ENCODE data around the gene CHAC1.

Gene CHAC1

DNA sequence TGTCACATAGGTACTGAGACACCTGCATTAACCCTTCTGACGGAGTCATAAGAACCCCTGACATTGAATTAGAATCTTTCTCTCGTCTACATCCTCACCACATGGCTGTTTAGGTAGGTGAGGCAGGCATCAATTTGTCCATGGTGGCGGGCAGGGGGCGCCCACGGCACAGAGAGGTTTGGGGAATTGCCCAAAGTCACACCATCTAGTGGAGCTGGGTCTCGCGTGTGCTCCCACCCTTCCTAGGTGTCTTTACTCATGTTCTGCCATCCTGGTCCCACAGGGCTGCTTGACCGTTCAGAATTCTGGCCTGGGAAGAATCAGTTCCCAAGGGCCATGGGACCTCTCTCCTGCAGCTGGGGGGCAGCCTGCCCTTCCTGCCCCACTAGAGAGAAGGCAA, 38.8 kb upstream of the CHAC1 start:
- Histone ChIP-seq H3K9ac (ENCODE audit: low read depth, low read length) (no peak overlapping the region), H3K27me3 (ENCODE audit: control insufficient read depth, insufficient read depth, low read length) (peaks cover 3% of the 10 kb centered on the region), H3K9me3 (ENCODE audit: control insufficient read depth, insufficient read depth, low read length) (no peaks in the 10 kb centered on the region), H3K36me3 (ENCODE audit: control insufficient read depth, insufficient read depth, low read length) (no peaks in the 10 kb centered on the region), H3K4me1 (ENCODE audit: control insufficient read depth, insufficient read depth, low read length) (peaks cover 4% of the 10 kb centered on the region), H3K4me3 (ENCODE audit: low read depth, low read length) (no peak overlapping the region)

DNA sequence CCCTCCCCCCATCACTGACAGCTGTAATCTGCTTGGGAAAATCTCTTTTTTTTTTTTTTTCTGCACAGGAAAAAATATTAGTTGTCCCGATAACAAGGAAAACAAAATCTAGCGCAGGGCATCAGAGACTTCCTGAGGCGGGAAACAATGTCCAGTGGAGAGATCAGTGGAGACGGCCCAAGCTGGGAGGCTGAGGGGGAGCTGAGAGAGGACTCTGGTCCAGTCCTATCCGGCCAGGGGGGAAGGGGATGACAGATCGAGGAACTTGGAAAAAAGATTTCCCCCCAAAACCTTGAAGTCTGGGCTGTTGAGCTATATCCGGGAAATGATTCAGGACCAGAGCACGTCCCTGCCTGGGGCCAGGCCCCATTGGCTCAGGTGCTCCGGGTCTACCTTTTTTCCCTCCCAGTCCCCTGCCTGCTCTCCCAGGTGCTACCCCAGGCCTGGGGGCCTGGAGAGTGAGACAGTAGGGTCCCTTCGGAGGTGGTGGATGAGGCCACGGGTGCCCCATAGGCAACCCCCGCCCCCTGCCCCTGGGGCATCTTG, 38.1 kb upstream of the CHAC1 start:
- Histone ChIP-seq H3K4me1 (ENCODE audit: control insufficient read depth, insufficient read depth, low read length) (peaks cover 4% of the 10 kb centered on the region), H3K9ac (ENCODE audit: low read depth, low read length) (no peak overlapping the region), H3K4me3 (ENCODE audit: low read depth, low read length) (no peak overlapping the region)

DNA sequence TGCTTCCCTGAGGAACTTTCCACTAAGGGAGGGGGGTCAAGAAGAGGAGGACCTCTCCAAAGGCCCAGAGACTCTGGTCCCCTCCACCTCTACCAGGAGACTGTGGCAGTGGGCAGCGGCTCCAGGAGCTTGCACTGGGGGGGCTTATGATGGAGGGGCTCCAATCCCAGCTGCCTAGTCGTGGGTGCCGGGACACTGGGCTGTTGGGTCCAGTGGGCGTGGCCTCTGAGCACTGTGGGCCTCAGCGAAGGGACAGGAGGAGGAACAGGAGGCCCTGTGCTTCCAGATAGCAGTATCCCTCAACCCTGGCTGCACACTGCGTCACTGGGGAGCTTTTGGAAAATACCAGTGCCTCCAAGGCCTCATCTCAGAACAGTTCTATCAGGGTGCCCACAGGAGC, 37.6 kb upstream of the CHAC1 start:
- Histone ChIP-seq H3K4me3 (ENCODE audit: low read depth, low read length) (no peak overlapping the region), H3K4me1 (ENCODE audit: control insufficient read depth, insufficient read depth, low read length) (peaks cover under 1% of the 10 kb centered on the region), H3K27me3 (ENCODE audit: control insufficient read depth, insufficient read depth, low read length) (peaks cover 11% of the 10 kb centered on the region), H3K36me3 (ENCODE audit: control insufficient read depth, insufficient read depth, low read length) (no peaks in the 10 kb centered on the region), H3K9me3 (ENCODE audit: control insufficient read depth, insufficient read depth, low read length) (no peaks in the 10 kb centered on the region), H3K9ac (ENCODE audit: low read depth, low read length) (no peak overlapping the region)

More for the DNA sequence above, 38.1 kb upstream of the CHAC1 start:
- no peaks in the 10 kb centered on the region for H3K9me3 ChIP-seq (ENCODE audit: control insufficient read depth, insufficient read depth, low read length)
- H3K36me3 ChIP-seq (ENCODE audit: control insufficient read depth, insufficient read depth, low read length) = no peaks in the 10 kb centered on the region
- peaks cover 9% of the 10 kb centered on the region for H3K27me3 ChIP-seq (ENCODE audit: control insufficient read depth, insufficient read depth, low read length)

DNA sequence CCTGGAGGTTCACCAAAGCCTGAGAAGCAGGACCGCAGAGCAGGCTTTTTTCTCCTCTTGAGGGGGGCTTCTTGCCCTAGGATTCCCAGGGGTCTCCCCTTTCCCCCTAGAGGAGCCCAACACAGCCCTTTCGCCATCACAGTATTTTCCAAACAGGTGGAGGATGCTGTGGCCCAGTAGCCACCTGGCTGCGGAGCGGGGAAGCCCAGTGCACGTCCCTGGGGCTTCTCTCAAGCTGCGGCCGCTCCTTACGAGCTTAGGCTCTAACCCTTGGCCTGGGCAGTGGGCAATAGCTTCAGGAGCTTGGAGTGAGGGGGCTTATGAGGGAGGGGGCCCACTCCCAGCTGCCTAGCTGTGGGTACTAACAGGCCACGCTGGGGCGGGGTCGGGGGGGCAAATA, 35.7 kb upstream of the CHAC1 start:
- Histone ChIP-seq H3K27me3 (ENCODE audit: control insufficient read depth, insufficient read depth, low read length) (peaks cover 26% of the 10 kb centered on the region), H3K4me3 (ENCODE audit: low read depth, low read length) (no peak overlapping the region), H3K9me3 (ENCODE audit: control insufficient read depth, insufficient read depth, low read length) (no peaks in the 10 kb centered on the region), H3K4me1 (ENCODE audit: control insufficient read depth, insufficient read depth, low read length) (no peaks in the 10 kb centered on the region), H3K9ac (ENCODE audit: low read depth, low read length) (no peak overlapping the region), H3K36me3 (ENCODE audit: control insufficient read depth, insufficient read depth, low read length) (no peaks in the 10 kb centered on the region)

DNA sequence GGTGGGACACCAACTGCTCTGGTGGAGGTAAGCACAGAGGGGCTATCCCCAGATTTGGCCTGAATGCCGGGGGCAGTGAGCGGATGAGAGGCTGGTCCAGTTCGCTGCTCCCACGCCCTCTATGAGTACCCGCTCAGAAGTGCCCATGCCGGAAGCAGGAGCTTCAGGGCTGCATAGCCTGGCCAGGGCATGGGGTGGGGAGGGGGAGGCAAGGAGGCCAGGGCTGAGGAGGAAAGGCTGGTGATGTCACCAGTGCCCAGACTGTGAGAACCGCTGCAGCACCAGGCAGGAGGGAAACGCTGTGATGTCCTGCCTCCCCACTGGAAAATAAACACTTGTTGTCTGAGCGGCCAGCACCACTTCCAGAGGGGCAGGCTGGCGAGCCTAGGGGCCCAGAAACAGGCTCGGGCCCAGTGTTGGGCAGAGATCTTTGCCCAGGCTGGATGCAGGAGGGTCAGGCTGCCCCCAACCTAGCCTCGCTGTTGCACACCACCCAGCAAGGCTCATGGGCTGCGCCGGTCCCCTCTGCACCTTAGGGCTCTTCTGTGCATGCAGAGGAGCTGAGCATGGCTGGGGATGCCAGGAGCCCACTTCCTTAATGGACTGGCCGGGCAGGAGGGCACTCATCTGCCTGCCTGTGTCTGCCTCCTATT, 35.0 kb upstream of the CHAC1 start:
- Histone ChIP-seq H3K36me3 (ENCODE audit: control insufficient read depth, insufficient read depth, low read length) (no peaks in the 10 kb centered on the region), H3K4me3 (ENCODE audit: low read depth, low read length) (no peak overlapping the region), H3K9ac (ENCODE audit: low read depth, low read length) (no peak overlapping the region), H3K9me3 (ENCODE audit: control insufficient read depth, insufficient read depth, low read length) (no peaks in the 10 kb centered on the region), H3K4me1 (ENCODE audit: control insufficient read depth, insufficient read depth, low read length) (no peaks in the 10 kb centered on the region), H3K27me3 (ENCODE audit: control insufficient read depth, insufficient read depth, low read length) (peaks cover 32% of the 10 kb centered on the region)

DNA sequence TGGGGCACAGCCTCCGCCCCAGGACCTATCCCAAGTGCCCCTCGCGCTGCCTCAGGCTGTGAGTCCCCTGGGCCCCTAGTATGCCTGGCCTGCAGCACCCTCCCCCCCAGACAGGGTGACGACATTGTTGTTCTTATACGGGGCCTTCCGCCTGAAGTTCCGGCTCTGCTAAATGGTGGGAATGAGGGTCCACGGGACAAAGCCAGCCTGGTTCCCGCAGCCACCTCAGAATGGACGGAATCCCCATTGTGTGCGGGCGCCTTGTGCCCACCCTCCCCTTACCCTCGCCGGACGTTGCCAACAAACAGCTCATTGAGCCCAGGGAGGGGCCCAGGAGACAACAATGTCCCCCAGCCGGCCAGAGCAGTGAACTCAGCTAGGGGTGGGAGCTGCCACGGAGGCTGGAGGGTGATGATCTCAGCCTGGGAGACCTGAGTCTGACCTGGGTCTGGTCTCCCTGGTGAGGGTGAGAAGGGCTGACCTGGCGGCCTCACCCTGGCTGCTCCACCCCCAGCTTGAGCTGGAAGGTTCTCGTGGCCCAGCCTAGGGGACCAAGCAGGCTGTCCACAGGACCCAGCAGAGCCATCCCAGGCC, 34.4 kb upstream of the CHAC1 start:
- Histone ChIP-seq H3K4me1 (ENCODE audit: control insufficient read depth, insufficient read depth, low read length) (no peaks in the 10 kb centered on the region), H3K27me3 (ENCODE audit: control insufficient read depth, insufficient read depth, low read length) (peaks cover 39% of the 10 kb centered on the region), H3K9me3 (ENCODE audit: control insufficient read depth, insufficient read depth, low read length) (no peaks in the 10 kb centered on the region), H3K36me3 (ENCODE audit: control insufficient read depth, insufficient read depth, low read length) (no peaks in the 10 kb centered on the region), H3K4me3 (ENCODE audit: low read depth, low read length) (no peak overlapping the region), H3K9ac (ENCODE audit: low read depth, low read length) (no peak overlapping the region)

DNA sequence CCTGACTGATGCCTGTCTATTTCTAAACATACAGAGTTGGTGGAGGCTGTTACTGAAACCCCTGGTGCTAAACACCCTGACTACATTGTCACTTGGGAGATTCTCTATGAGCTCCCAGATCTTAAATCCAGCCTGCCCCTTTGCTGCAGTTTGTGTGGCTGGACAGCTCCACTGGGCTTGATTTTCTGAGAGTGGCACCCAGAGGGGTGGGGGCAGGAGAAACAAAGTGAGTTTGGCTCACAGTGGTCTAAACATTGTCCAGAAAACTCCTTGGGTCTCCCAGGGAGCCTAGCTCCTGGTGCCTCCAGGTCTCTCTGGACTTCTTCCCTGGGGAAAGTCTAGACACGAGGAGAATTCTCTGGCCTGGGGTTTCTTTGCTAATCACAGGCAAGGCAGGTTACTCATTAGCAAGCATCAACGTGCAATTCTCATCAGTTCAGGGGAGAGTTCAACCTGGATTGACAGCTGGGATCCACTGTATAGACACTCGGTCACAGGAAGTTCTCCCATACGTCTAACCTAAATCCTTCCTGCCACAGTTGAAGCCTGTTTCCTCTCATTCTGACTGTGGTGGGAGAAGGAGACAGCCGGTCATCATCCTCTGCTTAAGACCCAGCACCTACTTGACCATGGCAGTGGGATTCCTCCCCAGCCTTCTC, 31.2 kb upstream of the CHAC1 start:
- Histone ChIP-seq H3K36me3 (ENCODE audit: control insufficient read depth, insufficient read depth, low read length) (no peaks in the 10 kb centered on the region), H3K9me3 (ENCODE audit: control insufficient read depth, insufficient read depth, low read length) (no peaks in the 10 kb centered on the region), H3K4me1 (ENCODE audit: control insufficient read depth, insufficient read depth, low read length) (peaks cover 1% of the 10 kb centered on the region), H3K9ac (ENCODE audit: low read depth, low read length) (no peak overlapping the region), H3K27me3 (ENCODE audit: control insufficient read depth, insufficient read depth, low read length) (peaks cover 71% of the 10 kb centered on the region), H3K4me3 (ENCODE audit: low read depth, low read length) (no peak overlapping the region)

DNA sequence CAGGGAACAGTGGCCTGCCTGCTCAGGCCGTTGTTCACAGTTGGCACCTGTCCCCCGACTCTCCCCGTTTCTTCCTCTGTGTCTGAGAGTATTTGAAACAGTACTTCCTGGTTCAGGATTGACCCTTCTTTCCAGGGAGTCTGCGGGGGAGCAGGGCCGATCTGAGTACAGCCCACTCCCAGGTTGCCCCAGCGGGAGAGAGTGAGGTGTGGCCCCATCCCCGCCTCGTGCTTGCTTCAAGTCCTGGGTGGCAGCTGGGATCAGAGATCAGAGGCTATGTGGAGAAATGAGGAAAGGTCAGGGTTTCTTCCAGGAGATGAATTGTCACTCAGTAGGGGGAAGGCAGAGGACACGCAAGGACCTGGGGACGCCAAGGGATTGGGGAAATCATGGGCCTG, 30.7 kb upstream of the CHAC1 start:
- H3K4me1 ChIP-seq (ENCODE audit: control insufficient read depth, insufficient read depth, low read length) = peaks cover 4% of the 10 kb centered on the region

DNA sequence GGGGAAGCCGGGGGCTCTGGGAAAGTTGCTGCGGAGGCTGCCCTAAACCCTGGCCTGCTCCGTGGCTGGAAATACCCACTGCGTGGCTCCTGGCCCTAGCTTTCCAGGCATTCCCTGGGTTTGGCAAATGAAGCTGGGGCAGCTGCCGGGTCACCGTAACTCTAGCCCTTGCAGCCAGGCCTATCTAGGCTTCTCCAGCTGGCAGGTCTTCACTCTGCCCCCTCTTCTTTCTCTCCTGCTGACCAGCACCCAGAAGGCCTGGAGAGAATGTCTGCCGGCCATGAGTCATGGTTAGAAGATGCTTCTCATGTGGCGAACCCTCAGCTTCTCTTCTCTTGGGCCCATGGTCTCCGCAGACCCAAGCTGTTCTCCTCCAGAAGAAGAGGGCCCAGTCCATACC, 29.7 kb upstream of the CHAC1 start:
- Histone ChIP-seq H3K9me3 (ENCODE audit: control insufficient read depth, insufficient read depth, low read length) (no peaks in the 10 kb centered on the region), H3K27me3 (ENCODE audit: control insufficient read depth, insufficient read depth, low read length) (peaks cover 77% of the 10 kb centered on the region), H3K9ac (ENCODE audit: low read depth, low read length) (no peak overlapping the region), H3K4me1 (ENCODE audit: control insufficient read depth, insufficient read depth, low read length) (peaks cover 4% of the 10 kb centered on the region), H3K4me3 (ENCODE audit: low read depth, low read length) (no peak overlapping the region), H3K36me3 (ENCODE audit: control insufficient read depth, insufficient read depth, low read length) (no peaks in the 10 kb centered on the region)

More for the DNA sequence above, 30.7 kb upstream of the CHAC1 start:
- H3K4me3 ChIP-seq (ENCODE audit: low read depth, low read length) = no peak overlapping the region
- no peaks in the 10 kb centered on the region for H3K9me3 ChIP-seq (ENCODE audit: control insufficient read depth, insufficient read depth, low read length)
- H3K27me3 ChIP-seq (ENCODE audit: control insufficient read depth, insufficient read depth, low read length) = peaks cover 73% of the 10 kb centered on the region
- no peak overlapping the region for H3K9ac ChIP-seq (ENCODE audit: low read depth, low read length)
- H3K36me3 ChIP-seq (ENCODE audit: control insufficient read depth, insufficient read depth, low read length) = no peaks in the 10 kb centered on the region

DNA sequence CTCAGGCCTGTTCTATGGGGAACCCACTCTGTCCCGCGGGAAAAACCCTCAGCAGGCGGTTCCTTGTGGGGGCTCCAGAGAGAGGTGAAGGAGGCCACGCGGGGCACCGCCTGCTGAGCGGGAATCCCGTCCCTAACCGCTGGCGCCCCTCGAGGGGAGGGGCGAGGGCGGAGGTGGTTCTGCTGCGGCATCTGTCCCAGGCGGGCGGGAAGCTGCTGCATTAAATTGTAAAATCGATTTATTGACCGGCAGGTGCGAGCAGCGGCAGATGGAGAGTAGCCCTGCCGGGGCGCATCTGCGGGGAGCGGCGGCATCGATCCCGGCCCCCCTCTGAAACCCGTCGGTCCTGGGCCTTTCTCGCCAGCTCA, 27.8 kb upstream of the CHAC1 start:
- H3K9ac ChIP-seq (ENCODE audit: low read depth, low read length) = no peak overlapping the region
- H3K4me3 ChIP-seq (ENCODE audit: low read depth, low read length) = peak overlapping the region; percentile 64
- peaks cover 88% of the 10 kb centered on the region for H3K27me3 ChIP-seq (ENCODE audit: control insufficient read depth, insufficient read depth, low read length)

DNA sequence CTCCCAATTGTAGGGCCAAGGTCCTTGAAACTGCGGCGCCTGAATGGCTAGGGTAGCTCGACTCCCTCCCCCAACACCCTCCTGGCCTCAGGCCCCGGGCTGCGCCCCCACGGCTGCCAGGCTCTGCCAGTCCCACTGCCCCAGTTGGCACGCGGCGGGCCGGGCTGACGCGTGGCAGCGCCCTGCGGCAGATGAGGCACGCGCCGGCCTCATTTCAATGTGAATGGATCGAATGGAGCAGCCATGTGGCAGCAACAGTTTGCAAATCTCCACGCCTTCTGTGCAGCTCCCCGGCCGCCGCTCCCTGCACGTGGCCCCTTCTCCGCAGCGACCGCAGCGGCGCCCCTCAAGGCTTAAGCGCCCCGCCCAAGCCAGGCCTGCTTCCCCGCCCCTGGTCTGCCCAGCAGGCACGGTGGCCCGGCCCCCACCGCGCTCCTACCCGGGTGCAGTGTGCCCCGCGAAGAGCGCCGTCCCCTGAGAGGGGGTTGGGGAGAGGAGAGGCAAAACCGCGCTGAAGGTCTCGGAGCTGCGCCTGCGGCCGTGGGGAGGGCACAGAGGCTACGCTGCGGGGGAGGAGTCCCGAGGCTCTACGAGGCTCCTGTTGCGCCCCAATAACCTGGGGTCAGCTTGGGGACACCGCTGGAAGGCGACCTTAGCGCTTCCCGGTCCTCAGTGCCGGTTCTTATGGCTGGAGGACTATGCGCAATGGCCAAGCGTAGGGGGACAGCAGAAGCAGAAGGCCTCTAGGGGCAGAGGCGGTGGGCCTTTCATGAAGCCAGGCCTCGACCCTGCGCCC, 27.2 kb upstream of the CHAC1 start:
- Histone ChIP-seq H3K4me3 (ENCODE audit: low read depth, low read length) (peak overlapping the region; percentile 64), H3K9ac (ENCODE audit: low read depth, low read length) (no peak overlapping the region), H3K36me3 (ENCODE audit: control insufficient read depth, insufficient read depth, low read length) (no peaks in the 10 kb centered on the region), H3K27me3 (ENCODE audit: control insufficient read depth, insufficient read depth, low read length) (peaks cover 88% of the 10 kb centered on the region), H3K4me1 (ENCODE audit: control insufficient read depth, insufficient read depth, low read length) (peaks cover 6% of the 10 kb centered on the region), H3K9me3 (ENCODE audit: control insufficient read depth, insufficient read depth, low read length) (no peaks in the 10 kb centered on the region)

More for the DNA sequence above, 27.8 kb upstream of the CHAC1 start:
- no peaks in the 10 kb centered on the region for H3K36me3 ChIP-seq (ENCODE audit: control insufficient read depth, insufficient read depth, low read length)
- H3K9me3 ChIP-seq (ENCODE audit: control insufficient read depth, insufficient read depth, low read length) = no peaks in the 10 kb centered on the region
- H3K4me1 ChIP-seq (ENCODE audit: control insufficient read depth, insufficient read depth, low read length) = peaks cover 4% of the 10 kb centered on the region

All from iPS-15b (cell line).